Bone marrow (tissue), 2 donors: Measurements from ENCODE around the gene RAB30.
"Not testable (repeated sequence)": the region's sequence is repeated elsewhere in the genome, so short reads cannot be mapped to it uniquely, and the experiment has no call there.

Experiments
- DNase-seq, 2 donors: peaks; one replicate each; lab custom pipeline; 2025; lab: John Stamatoyannopoulos, UW

RAB30 gene

DNA sequence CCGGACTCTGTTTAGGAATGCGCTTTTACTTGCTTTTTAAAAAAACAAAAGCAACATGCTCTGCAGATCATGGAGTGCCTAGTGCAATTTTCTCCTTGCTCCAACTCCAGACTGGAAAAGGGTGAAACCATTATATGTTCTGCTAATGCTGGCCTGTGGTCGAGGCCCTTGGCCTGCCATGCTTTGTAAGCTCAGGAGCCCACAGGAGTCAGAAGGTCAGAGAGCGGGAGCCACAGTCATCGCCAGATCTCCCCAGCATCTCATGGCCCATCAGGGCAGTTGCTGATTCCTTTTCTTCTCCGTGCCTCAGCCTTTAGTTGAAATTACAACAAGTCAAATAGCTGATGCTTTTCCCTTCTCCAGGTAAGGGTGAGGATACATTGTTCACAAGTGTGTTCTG, 89.8 kb downstream of the RAB30 start:
- no peak for DNase-seq

DNA sequence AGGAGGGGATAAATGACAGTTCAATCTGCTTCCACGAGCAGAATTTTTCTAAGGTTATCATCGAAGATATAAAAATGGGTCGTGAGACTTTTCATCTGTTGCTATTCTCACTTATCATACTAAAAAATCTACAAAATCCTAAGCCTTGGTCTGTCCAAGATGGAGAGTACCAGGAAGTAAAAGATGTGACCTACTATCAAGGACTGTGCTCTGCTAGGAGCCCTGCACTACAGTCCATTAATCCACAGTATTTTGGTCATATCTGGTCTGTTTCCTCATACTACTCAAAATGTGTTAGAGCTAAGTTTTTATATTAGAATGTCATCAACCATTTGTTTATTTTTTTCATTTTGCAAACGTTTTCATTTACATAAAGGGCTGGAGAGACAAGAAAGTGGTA, 90.8 kb downstream of the RAB30 start:
- no peak for DNase-seq

GRCh38 chr11:82980292-82980691, 91.4 kb downstream of the RAB30 start:
- DNase-seq, result no peak

DNA sequence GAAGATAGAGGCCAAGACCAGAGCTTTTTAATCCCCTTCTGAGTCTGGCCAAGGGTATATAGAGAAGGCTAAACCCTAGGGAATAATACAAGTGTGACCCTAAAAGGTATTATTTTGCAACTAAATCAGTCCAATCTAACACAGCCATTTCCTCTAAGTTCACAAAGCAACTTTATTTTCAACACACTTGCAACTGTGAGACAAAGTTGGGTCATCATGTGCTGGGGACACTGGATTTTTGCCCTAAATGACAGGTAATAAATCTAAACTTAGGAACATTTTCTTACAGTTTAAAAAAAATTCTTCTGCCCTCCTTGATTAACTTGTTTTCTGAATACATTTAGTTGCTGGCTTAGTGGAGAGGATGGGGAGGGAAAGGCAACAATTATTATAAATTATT, 91.9 kb downstream of the RAB30 start:
- DNase-seq, result no peak

DNA sequence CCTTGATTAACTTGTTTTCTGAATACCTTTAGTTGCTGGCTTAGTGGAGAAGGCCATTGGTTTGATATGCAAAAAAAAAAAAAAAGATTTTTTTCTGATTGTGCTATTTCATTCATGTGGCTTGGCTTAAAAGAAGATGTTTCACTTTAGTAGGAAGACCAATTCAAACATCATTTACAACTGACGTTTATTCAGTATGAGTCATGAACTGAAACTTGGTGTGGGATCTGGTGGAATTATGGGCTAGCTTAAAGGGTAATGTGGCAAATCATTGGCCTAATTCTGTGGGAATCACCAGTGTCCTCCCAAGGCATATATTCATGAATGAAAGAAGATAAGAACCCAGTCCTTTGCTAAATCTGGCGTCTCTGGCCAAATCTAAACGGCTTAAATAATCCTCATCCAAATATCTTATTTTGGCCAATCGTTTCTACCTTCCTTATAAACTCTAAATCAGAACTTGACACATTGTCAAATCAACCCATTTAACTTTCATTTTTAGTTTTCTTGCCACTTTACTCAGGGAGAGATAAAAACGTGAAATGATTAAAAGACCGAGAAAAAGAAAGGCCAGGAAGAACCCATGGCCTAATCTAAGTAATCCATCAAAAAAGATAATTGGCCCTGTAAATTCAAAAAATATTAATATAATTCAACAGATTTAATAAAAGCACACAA, 93.1 kb downstream of the RAB30 start:
- no peak for DNase-seq

- no peak for DNase-seq
These were observed 94.9 kb downstream of the RAB30 start for GRCh38 chr11:82976786-82977185.

- DNase-seq, result no peak
These were observed 95.8 kb downstream of the RAB30 start for GRCh38 chr11:82975882-82976281.

DNA sequence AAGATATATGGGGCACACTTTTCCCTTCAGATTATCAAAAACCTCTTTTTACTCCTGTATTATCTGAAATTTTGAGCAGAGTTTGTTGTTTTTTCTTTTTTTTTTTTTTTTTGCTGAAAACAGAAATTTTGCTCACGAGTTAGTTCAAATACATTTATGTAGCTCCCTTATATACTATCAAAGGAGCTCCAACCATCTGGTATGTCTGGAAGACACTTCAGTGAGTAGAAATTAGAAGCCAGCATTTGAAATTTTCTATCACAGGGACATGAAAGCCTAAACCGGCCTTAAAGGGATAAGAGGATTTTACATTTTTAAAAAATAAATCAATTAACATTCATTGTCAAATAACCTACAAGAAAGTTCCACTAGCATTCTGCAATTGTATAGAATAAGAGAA, 96.8 kb downstream of the RAB30 start:
- no peak for DNase-seq

DNA sequence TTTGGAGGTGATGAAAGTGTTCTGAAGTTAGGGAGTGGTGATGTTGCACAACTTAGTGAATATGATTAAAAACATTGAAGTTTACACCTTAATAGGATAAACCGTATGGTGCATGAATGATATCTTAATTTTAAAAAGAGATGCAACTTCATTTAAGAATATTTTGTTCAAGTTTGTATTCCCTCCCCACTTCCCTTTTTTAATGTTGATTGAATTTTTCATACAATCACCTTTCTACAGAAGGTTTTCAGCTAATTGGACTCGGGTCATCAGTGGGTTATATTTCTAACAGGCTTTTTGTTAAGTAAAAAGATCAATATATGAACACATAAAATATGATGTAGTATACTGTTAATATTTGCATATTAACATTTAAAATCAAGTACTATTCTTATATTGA, 97.6 kb downstream of the RAB30 start:
- no peak for DNase-seq

- DNase-seq, result no peak
These were observed 99.6 kb downstream of the RAB30 start for GRCh38 chr11:82972103-82972502.

GRCh38 chr11:82971519-82971946, 100.2 kb downstream of the RAB30 start:
- not testable (repeated sequence) for DNase-seq

- not testable (repeated sequence) for DNase-seq
These were observed 101.1 kb downstream of the RAB30 start for GRCh38 chr11:82970507-82971083.

DNA sequence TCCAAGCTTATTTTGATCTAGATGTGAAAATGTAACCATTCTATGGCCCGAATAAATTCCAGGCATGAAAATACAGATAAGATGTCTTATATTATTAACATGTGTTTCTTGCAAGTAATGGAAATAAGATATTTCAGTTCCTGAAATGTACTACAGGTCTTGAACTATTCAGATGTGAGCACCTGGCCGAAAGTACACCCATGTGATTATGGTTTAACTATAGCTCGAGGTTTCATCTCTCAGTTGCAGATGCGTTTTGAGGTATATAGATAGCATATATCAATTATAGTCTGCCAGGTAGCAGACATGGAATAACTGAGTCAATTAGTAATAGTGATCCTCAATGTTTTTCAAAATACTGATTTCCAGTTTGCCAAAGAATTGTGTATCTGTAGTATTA, 101.9 kb downstream of the RAB30 start:
- no peak for DNase-seq

GRCh38 chr11:82967381-82967780, 104.3 kb downstream of the RAB30 start:
- DNase-seq, result no peak

DNA sequence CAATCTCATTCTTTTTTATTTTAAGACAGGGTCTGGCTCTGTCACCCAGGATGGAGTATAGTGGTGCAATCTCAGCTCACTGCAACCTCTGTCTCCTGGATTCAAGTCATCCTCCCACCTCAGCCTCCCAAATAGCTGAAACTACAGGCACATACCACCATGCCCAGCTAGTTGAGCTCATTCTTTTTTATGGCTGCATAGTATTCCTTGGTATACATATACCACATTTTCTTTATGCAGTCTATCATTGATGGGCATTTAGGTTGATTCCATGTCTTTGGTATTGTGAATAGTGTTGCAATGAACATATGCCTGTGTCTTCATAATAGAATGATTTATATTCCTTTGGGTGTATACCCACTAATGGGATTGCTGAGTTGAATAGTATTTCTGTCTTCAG, 109.7 kb downstream of the RAB30 start:
- DNase-seq, result not testable (repeated sequence)

- no peak for DNase-seq
These were observed 110.9 kb downstream of the RAB30 start for GRCh38 chr11:82960779-82961143.

- no peak for DNase-seq
These were observed 111.5 kb downstream of the RAB30 start for GRCh38 chr11:82959987-82960778.

GRCh38 chr11:82955736-82956453, 115.8 kb downstream of the RAB30 start:
- DNase-seq, result not testable (repeated sequence)

DNA sequence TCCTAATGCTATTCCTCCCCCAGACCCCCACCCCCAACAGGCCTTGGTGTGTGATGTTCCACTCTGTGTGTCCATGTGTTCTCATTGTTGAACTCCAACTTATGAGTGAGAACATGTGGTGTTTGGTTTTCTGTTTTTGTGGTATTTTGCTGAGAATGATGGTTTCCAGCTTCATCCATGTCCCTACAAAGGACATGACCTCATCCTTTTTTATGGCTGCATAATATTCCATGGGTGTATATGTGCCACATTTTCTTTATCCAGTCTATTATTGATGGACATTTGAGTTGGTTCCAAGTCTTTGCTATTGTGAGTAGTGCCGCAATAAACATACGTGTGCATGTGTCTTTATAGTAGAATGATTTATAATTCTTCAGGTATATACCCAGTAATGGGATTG, 121.2 kb downstream of the RAB30 start:
- DNase-seq, result not testable (repeated sequence)

GRCh38 chr11:82949352-82949751, 122.3 kb downstream of the RAB30 start:
- no peak for DNase-seq

GRCh38 chr11:82945682-82946081, 126.0 kb downstream of the RAB30 start:
- DNase-seq, result no peak

DNA sequence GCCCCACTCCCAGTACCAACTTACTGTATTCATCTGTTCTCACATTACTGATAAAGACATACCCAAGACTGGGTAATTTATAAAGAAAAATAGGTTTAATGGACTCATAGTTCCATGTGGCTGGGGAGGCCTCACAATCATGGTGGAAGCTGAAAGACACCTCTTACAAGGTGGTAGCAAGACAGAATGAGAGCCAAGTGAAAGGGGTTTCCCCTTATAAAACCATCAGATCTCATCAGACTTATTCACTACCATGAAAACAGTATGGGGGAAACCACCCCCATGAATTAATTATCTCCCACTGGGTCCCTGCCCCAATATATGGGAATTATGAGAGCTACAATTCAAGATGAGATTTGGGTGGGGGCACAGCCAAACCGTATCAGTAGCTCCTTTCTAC, 126.7 kb downstream of the RAB30 start:
- not testable (repeated sequence) for DNase-seq

- no peak for DNase-seq
These were observed 127.5 kb downstream of the RAB30 start for GRCh38 chr11:82944198-82944597.
